DMS114 treated with DMSO at 0.1 percent for 48 hours (cell line): ENCODE measurements around the gene ELMO3.
A peak's percentile ranks its signal among the peaks of the same experiment; 100 is the strongest.

ENCODE experiments used
- DNase-seq: peaks from one replicate; lab custom pipeline; 2025; ENCODE audit not compliant: unreplicated experiment; lab: John Stamatoyannopoulos, UW

The ELMO3 gene, protein sequence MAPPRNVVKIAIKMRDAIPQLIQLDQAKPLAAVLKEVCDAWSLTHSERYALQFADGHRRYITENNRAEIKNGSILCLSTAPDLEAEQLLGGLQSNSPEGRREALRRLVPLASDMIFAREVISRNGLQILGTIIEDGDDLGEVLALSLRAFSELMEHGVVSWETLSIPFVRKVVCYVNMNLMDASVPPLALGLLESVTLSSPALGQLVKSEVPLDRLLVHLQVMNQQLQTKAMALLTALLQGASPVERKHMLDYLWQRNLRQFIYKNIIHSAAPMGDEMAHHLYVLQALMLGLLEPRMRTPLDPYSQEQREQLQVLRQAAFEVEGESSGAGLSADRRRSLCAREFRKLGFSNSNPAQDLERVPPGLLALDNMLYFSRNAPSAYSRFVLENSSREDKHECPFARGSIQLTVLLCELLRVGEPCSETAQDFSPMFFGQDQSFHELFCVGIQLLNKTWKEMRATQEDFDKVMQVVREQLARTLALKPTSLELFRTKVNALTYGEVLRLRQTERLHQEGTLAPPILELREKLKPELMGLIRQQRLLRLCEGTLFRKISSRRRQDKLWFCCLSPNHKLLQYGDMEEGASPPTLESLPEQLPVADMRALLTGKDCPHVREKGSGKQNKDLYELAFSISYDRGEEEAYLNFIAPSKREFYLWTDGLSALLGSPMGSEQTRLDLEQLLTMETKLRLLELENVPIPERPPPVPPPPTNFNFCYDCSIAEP

DNA sequence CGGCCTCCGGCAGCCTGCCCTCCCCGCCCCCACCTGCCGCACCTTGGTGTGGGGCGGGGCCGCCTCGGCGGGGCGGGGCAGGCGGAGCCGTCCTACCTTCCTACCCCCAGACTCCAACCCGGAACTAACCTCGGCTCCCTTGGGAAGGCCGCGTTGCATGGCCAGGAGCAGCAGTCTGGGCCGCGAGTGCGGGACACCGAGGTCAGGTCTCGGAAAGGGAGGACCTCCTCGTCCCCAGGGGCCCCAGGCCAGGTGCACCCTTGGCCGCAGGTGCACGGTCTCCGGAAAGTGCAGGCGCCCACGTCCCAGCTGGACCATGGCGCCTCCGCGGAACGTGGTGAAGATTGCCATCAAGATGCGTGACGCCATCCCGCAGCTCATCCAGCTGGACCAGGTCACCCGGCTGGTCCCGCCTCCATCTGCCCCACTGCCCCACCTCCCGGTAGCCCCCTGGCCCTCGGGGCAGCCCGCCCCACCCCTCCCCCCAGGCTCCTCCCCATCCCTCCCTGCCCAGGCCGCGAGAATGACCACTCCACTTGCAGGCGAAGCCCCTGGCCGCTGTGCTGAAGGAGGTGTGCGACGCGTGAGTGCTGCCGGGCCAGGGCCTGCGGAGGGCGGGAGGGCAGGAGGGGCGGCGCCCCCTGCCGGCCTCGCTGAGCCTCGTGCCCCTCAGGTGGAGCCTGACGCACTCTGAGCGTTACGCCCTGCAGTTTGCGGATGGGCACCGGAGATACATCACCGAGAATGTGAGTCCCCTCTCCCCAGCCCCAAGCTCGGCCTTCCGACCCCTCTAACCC is at the start of gene ELMO3:
ELMO3 (plus strand) TSS at position 121 of the 797 bp plus-strand sequence; CDS start at position 317, 196 bp downstream.
- DNase-seq: no peak

DNA sequence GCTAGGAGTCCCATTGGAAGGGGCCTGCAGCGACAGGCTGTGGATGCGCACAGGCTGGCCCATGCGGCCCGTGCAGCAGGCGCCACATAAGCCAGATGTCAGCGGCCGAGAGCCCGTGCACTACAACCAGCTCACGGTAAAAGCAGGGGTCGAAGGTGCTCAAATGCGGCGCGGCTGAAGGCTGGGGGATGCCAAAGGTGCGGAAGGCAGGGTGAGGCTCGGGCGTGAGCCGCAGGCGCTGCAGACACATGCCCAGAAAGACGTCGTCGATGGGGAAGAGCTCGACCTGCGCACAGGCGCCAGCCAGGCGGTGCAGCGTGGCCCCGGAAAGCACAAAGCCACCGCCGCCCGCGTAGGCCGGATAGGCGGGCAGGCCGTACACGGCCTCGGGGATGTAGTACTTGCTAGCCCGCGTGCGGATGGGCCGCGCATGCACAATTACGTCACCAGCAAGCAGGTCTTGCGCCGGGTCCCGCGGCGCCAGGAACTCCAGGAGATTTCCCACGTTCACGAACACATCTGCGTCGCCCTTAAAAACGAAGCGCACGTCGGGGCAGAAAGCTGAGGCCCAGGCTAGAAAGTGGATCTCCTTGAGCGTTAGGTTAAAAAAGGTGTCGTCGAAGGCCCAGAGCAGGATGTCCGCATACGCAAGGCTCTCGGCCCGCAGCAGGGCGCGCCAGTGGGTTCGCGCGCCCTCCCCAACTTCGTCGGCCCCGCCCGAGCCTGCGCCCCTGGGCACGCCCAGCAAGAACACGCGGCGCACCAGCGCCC is 49.5 kb upstream of the ELMO3 start:
- DNase-seq: no peak

DNA sequence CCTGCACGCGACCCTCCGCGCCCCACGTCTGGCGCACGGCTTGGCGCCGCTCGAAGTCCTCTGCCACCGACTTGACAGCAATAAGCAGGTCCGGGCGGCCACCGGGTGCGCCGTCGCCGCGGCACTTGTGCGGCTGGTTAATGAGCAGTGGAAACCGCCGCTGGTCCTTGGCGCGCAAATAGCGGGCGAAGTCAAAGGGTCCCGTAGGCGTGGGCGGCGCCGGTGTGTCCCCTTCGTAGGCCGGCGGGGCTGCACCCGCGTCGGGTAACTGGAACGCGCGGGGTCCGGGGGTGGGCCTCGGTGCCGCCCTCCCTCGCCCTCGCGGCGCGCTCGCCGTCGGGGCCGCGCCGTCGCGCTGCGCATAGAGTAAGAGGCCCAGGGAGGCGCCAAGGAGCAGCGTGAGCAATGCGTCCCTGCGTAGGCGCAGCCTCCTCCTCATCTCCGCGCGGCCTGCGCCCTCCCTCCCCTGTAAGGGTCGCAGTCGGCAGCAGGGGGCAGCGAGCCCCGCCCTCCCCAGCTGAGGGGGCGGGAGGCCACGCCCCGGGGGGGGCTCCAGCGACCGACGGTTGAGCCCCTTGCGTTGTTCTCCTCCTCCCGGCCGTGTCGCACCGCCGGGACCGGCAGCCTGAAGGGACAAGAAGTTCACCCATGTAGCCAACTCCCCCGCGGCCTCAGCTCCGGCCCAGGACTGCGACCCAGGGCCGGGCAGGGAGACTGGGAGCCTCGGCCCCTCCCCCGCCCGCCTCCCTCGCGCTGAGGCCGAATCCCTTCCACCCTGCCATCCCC is 48.7 kb upstream of the ELMO3 start:
- DNase-seq: peak; percentile 72

DNA sequence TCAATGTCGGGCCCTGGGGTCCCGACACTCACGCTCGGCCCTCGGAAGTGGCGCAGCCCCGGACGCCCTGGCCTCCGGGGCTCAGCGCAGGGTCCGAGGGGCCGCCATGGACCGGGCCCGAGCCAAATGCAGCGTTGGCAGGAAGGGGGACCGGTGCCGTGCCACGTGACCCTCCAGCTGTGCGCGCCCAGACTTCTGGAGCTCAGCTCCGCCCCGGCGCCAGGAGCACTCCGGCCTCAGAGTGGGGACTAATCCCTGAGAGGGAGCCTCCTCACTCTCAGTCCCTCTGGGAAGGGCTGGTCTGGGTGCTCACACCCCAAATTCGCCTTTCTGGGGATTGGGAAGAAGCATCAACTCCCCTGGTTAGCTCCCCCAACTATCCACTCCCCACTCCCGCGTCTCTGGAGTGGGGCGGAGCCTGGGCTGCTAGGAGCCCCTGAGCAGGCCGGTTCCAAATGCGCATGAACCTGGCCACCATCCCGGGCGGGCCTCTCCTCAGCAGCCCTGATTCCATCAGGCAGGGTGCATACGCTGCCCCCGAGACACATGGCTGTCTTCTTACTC is 48.0 kb upstream of the ELMO3 start, which contains the start of gene B3GNT9:
B3GNT9 (minus strand) TSS at position 166 of the 564 bp plus-strand sequence. CDS start 513 bp downstream, outside the sequence.
- peak; percentile 67 for DNase-seq

GRCh38 chr16:67151431-67152097 is 47.4 kb upstream of the ELMO3 start:
- no peak for DNase-seq

DNA sequence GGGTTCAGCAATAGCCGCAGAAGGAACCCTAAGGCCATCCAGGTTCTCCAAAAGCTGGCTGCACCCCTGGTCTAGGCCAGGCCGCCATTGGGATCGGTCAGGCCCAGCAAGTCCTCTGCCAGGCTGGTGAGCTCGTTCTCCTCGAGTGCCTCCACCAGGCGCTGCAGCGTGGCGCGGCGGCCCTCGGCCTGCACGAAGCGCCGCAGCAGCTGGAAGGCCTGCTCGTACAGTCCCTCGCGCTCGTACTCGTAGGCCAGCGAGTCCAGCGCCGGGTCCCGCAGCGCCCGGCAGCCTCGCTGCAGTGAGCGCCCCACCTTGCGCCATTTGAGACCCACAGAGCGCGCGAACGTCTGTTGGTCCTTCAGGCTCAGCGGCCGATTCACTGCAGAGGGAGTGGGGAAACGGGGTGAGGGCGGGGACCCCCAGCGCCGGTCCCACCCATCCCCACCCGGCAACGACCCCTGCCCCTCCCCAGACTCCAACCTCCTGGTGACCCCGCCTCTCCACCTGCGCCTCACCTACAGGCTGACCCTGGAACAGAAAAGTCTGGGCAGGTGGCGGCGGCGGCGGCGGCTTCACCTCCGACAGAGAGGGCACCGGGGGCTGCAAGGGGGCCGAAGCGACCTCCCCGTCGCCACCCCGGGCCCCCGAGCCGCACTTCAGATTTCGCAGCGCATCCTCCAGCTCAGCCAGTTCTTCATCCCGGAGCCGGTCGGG is 44.2 kb upstream of the ELMO3 start:
- DNase-seq: no peak

DNA sequence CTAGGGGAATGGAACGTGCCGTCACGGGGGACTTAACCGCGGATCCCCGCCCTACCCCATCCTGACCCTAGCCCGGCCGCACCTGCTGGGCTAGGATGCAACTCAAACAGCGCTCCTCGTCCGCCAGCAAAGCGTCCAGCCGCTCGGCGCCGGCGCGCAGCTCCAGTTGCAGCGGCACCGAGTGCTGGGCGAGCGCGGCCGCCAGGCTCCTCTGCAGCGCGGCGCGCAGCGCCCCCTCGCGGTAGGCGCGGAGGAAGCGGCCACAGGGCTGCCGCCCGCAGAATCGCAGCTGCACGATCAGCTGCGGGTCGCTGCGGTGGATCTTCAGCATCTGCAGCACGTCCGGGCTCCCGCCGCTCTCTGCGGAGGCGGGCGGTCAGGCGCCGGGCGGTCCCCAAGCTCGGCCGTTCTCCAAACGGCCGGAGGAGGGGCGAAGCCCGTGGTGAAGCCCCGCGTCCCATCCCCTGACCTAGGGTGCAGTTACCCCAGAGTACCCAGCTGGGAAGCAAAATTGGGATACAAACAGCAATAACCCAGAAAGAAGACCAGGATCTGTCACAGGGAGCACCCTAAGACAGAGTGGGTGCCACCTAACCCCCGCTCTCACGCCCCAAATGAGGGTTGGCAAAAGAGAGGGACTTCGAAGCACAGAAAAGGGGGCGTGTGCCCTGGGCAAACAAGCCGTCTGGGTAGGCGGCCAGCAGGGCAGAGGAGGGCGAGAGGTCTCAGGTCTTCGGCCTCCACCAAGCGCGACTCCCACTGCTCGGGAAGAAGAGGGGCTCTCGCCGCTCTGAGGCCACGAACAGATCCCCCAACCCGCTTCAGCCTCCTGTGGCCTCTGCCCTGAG is 43.4 kb upstream of the ELMO3 start:
- no peak for DNase-seq

DNA sequence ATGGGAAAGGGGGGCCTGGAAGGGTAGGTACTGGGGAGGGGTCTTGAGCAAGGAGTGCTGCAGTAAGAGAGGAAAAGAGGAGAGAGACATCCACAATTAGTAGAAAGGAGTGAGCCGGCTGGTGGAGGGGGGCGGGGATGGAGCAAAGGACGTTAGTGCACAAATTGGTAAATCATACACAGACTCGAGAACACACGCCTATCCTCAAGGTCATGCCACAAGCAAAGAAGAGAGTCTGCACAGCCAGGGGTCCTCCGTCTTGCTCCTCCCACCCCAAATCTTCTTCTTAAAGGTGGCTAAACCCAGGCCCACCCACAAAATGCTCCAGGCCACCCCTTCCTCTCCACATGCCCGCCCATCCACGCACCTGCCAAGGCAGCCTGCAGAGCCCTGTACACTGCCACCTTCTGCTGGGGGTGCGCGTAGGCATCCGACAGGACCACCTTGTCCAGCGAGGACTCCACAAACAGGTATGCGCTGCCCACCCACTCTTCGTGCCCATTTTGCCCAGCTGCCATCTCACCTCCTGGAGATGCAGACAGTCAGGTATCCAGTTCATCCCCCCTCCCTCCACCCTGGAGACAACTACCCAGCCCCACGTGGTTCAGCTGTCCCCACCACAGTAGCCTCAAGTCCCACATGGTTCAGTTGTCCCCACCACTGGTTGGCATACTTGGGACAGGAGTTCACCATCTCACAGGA is 42.6 kb upstream of the ELMO3 start:
- DNase-seq: no peak

GRCh38 chr16:67157106-67157748 is 41.7 kb upstream of the ELMO3 start:
- DNase-seq: no peak

DNA sequence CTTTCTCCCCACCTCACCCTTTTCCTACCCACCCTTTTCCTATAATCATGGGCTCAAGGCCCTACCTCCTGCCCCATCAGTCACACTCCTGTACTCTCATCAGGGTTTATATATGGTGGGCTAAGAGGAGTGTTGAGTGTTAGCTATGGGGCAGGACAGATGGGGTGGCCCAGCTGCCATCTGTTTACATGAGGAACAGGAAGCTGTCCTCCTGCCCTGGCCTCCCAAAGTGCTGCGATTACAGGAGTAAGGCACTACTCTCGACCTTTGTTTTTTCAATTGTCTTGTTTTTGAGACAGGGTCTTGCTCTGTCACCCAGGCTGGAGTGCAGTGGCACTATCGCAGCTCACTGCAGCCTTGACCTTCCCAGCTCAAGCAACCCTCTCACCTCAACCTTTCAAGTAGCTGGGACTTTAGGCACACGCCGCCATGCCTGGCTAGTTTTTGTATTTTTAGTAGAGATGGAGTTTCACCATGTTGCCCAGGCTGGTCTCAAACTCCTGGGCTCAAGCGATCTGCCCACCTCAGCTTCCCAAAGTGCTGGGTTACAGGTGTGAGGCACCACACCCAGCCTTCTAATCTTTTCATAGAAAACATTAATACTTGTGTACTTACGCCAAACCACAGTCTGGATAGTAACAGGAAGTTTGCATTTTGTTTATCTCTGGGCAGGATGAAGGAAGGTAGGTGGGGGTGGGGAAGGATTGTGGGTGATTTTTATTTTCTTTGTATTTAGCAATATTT is 40.9 kb upstream of the ELMO3 start:
- no peak for DNase-seq

- DNase-seq: peak; percentile 27
These were observed 40.0 kb upstream of the ELMO3 start for GRCh38 chr16:67158637-67159600.

DNA sequence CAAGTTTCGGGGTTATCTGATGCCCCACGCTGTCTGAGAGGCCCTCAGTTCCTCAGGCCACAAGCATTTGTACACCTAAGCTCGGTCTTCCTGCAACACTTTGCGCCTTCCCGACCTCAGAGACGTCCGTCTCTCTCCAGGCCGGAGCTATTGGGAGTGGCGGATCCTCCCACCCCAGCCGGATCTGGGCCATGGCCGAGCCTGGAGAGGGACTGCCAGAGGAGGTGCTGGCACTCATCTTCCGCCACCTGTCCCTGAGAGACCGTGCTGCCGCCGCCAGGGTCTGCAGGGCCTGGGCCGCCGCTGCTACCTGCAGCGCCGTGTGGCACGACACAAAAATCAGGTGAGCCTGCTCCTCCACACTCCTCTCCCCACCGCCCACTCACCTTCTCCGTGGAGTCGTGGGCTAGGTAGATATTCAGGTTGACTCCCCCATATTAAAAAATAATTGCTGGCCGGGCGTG is 37.3 kb upstream of the ELMO3 start:
- no peak for DNase-seq

GRCh38 chr16:67162506-67163163 is 36.3 kb upstream of the ELMO3 start:
- DNase-seq: peak; percentile 48
